HG03432 (cell line): ENCODE data around the gene MLLT11.
A peak's percentile ranks its signal among the peaks of the same experiment; 100 is the strongest.
"Not testable (repeated sequence)": the region's sequence is repeated elsewhere in the genome, so short reads cannot be mapped to it uniquely, and the experiment has no call there.

Source experiments
- ATAC-seq: cut with Tn5 transposase; IDR thresholded peaks from one replicate; pipeline ENCODE4 v1.9.1; 2021; ENCODE audit warnings: mild to moderate bottlenecking, moderate library complexity; ENCODE audit not compliant: unreplicated experiment

MLLT11 gene

GRCh38 chr1:151055581-151055980 is 4.6 kb upstream of the MLLT11 start:
- ATAC-seq, result no peak

- no peak for ATAC-seq
Measured at GRCh38 chr1:151056149-151056548, 4.0 kb upstream of the MLLT11 start.

GRCh38 chr1:151058692-151059091 is 1.5 kb upstream of the MLLT11 start:
- no peak for ATAC-seq

- peak; percentile 86 for ATAC-seq
Measured at GRCh38 chr1:151059109-151060006, 839 bp upstream of the MLLT11 start, which contains the start of gene CDC42SE1. CDC42SE1 (minus strand) TSS chr1:151059622; CDS start chr1:151055730, 3,892 bp downstream.

- ATAC-seq, result no peak
Measured at GRCh38 chr1:151060657-151061421, 642 bp downstream of the MLLT11 start.

- no peak for ATAC-seq
Measured at GRCh38 chr1:151061704-151062103, 1.5 kb downstream of the MLLT11 start.

GRCh38 chr1:151062741-151063371 is 2.7 kb downstream of the MLLT11 start:
- ATAC-seq, result no peak

- no peak for ATAC-seq
Measured at GRCh38 chr1:151065089-151065645, 5.0 kb downstream of the MLLT11 start.

GRCh38 chr1:151067185-151067584 is 7.0 kb downstream of the MLLT11 start:
- no peak for ATAC-seq

GRCh38 chr1:151069103-151069486 is 8.9 kb downstream of the MLLT11 start:
- ATAC-seq, result no peak

- peak; percentile 84 for ATAC-seq
Measured at GRCh38 chr1:151070474-151071276, 10.5 kb downstream of the MLLT11 start, which contains the start of gene GABPB2. GABPB2 (plus strand) TSS chr1:151070761; CDS start chr1:151088190, 17,429 bp downstream.

GRCh38 chr1:151072224-151072623 is 12.0 kb downstream of the MLLT11 start:
- ATAC-seq, result no peak

- ATAC-seq, result no peak
Measured at GRCh38 chr1:151085953-151086559, 25.9 kb downstream of the MLLT11 start.

GRCh38 chr1:151097426-151097825 is 37.2 kb downstream of the MLLT11 start:
- not testable (repeated sequence) for ATAC-seq

GRCh38 chr1:151098126-151098525 is 37.9 kb downstream of the MLLT11 start:
- no peak for ATAC-seq

- ATAC-seq, result no peak
Measured at GRCh38 chr1:151104630-151105029, 44.4 kb downstream of the MLLT11 start.

- ATAC-seq, result no peak
Measured at GRCh38 chr1:151106894-151107293, 46.7 kb downstream of the MLLT11 start.

- no peak for ATAC-seq
Measured at GRCh38 chr1:151108331-151108730, 48.1 kb downstream of the MLLT11 start.

GRCh38 chr1:151113877-151114276 is 53.7 kb downstream of the MLLT11 start:
- ATAC-seq, result no peak
